HG03342 (cell line): ENCODE data around the gene CAGE1.
"Not testable (repeated sequence)": the region's sequence is repeated elsewhere in the genome, so short reads cannot be mapped to it uniquely, and the experiment has no call there.

Experiments used
- ATAC-seq: cut with Tn5 transposase; IDR thresholded peaks from one replicate; pipeline ENCODE4 v1.9.1; 2021; ENCODE audit warnings: mild to moderate bottlenecking, moderate library complexity; ENCODE audit not compliant: unreplicated experiment

The CAGE1 gene

GRCh38 chr6:7410851-7411250 is 21.3 kb upstream of the CAGE1 start:
- no peak for ATAC-seq

- no peak for ATAC-seq
Observed at GRCh38 chr6:7409740-7410139, 20.2 kb upstream of the CAGE1 start.

GRCh38 chr6:7406743-7407142 is 17.2 kb upstream of the CAGE1 start:
- no peak for ATAC-seq

- no peak for ATAC-seq
Observed at GRCh38 chr6:7404546-7404945, 15.0 kb upstream of the CAGE1 start.

GRCh38 chr6:7402716-7403115 is 13.2 kb upstream of the CAGE1 start:
- ATAC-seq, result no peak

- no peak for ATAC-seq
Observed at GRCh38 chr6:7401075-7401474, 11.5 kb upstream of the CAGE1 start.

GRCh38 chr6:7392402-7392801 is 2.9 kb upstream of the CAGE1 start:
- no peak for ATAC-seq

GRCh38 chr6:7391151-7391550 is 1.6 kb upstream of the CAGE1 start:
- ATAC-seq, result no peak

GRCh38 chr6:7390226-7390878 is 810 bp upstream of the CAGE1 start:
- ATAC-seq, result peak; percentile 12

- no peak for ATAC-seq
Observed at GRCh38 chr6:7389162-7389450, 436 bp downstream of the CAGE1 start.

GRCh38 chr6:7381092-7381491 is 8.4 kb downstream of the CAGE1 start:
- ATAC-seq, result no peak

- ATAC-seq, result no peak
Observed at GRCh38 chr6:7378740-7379139, 10.8 kb downstream of the CAGE1 start.

GRCh38 chr6:7377961-7378360 is 11.6 kb downstream of the CAGE1 start:
- ATAC-seq, result no peak

GRCh38 chr6:7373739-7374138 is 15.8 kb downstream of the CAGE1 start:
- ATAC-seq, result no peak

- ATAC-seq, result no peak
Observed at GRCh38 chr6:7367408-7367807, 22.1 kb downstream of the CAGE1 start.

- not testable (repeated sequence) for ATAC-seq
Observed at GRCh38 chr6:7351916-7352315, 37.6 kb downstream of the CAGE1 start.

GRCh38 chr6:7350591-7350990 is 39.0 kb downstream of the CAGE1 start:
- ATAC-seq, result not testable (repeated sequence)

GRCh38 chr6:7347551-7347997 is 42.0 kb downstream of the CAGE1 start:
- ATAC-seq, result not testable (repeated sequence)

GRCh38 chr6:7344773-7345450 is 44.6 kb downstream of the CAGE1 start:
- not testable (repeated sequence) for ATAC-seq

GRCh38 chr6:7343546-7344475 is 45.7 kb downstream of the CAGE1 start:
- ATAC-seq, result no peak

GRCh38 chr6:7341989-7342742 is 47.4 kb downstream of the CAGE1 start:
- no peak for ATAC-seq
